K562 (cell line): ENCODE measurements around the gene DLX2. TPM values are rescaled to one million over a fixed set of nuclear protein-coding genes. Genes with fewer than 3 reads are reported as not detected.

Source experiments
- ARHGAP35 ChIP-seq: fragments of 450-650 bp; IDR thresholded peaks from 2 replicates; pipeline ENCODE4 v1.6.1; 2018; ENCODE audit not compliant: partially characterized antibody
- ASH1L ChIP-seq: fragments of 450-650 bp; IDR thresholded peaks from 2 replicates; pipeline ENCODE4 v1.6.1; 2018; ENCODE audit warnings: borderline replicate concordance, mild to moderate bottlenecking, low read depth; ENCODE audit not compliant: partially characterized antibody
- COPS2 ChIP-seq: fragments of 450-650 bp; conservative IDR thresholded peaks from 2 replicates; pipeline ENCODE4 v1.6.1; 2016; ENCODE audit warnings: mild to moderate bottlenecking, moderate library complexity
- ELF2 ChIP-seq: fragments of 250-450 bp; sonication (Bioruptor Pico); IDR thresholded peaks from 2 replicates; pipeline ENCODE4 v1.5.0; 2021; ENCODE audit warnings: mild to moderate bottlenecking
- ESRRA ChIP-seq: fragments of 450-650 bp; IDR thresholded peaks from 2 replicates; pipeline ENCODE4 v1.6.1; 2014; ENCODE audit warnings: low read depth, mild to moderate bottlenecking, moderate library complexity, borderline replicate concordance
- FOXA3 ChIP-seq, 2 experiments: fragments of 450-650 bp in 1 of 2; sonication (generic) in 1 of 2; formaldehyde crosslinking; IDR thresholded peaks in 1 of 2; conservative IDR thresholded peaks in 1 of 2; 2 replicates each; pipeline versions ENCODE4 v1.4.0 to v1.8.0; 2020 to 2022; ENCODE audit warnings: mild to moderate bottlenecking in 2 of 2, missing genetic modification reagents in 1 of 2
- FOXP4 ChIP-seq: sonication (generic); formaldehyde crosslinking; IDR thresholded peaks from 2 replicates; pipeline ENCODE4 v1.8.0; 2022; ENCODE audit warnings: mild to moderate bottlenecking, missing genetic modification reagents, borderline replicate concordance
- KDM2B ChIP-seq: fragments of 250-450 bp; sonication (Bioruptor Pico); IDR thresholded peaks from 2 replicates; pipeline ENCODE4 v1.8.0; 2021; ENCODE audit warnings: mild to moderate bottlenecking, moderate library complexity
- KDM4B ChIP-seq, 2 experiments: fragments of 450-650 bp in 1 of 2; sonication (generic) in 1 of 2; IDR thresholded peaks; 2 replicates each; pipeline ENCODE4 v1.6.1; 2016 to 2017; ENCODE audit warnings: borderline replicate concordance in 2 of 2, antibody characterized with exemption in 1 of 2, low read depth in 1 of 2, mild to moderate bottlenecking in 1 of 2
- MYC ChIP-seq, 2 experiments: fragments of 250-450 bp in 1 of 2; sonication (Bioruptor Pico) in 1 of 2; IDR thresholded peaks; 2 replicates each; pipeline versions ENCODE4 v1.5.1 to v1.6.1; 2012 to 2021; ENCODE audit warnings: low read depth in 2 of 2, borderline replicate concordance in 1 of 2, improper control_type of control experiment in 1 of 2, low read length in 1 of 2, mild to moderate bottlenecking in 1 of 2, moderate library complexity in 1 of 2
- MYNN ChIP-seq, 2 experiments: sonication (generic); formaldehyde crosslinking in 1 of 2; IDR thresholded peaks; 2 replicates each; pipeline versions ENCODE4 v1.5.0 to v1.6.1; 2016 to 2020; ENCODE audit warnings: antibody characterized with exemption in 1 of 2, missing genetic modification reagents in 1 of 2
- PCBP1 ChIP-seq: fragments of 200-400 bp; formaldehyde crosslinking; IDR thresholded peaks from 2 replicates; pipeline ENCODE4 v1.6.1; 2018; ENCODE audit warnings: mild to moderate bottlenecking, low read depth, low read length; ENCODE audit not compliant: poor library complexity, severe bottlenecking
- POLR3A ChIP-seq: IDR thresholded peaks from 2 replicates; pipeline ENCODE4 v1.6.1; 2011; ENCODE audit warnings: borderline replicate concordance, mild to moderate bottlenecking, moderate library complexity; ENCODE audit not compliant: insufficient read length, insufficient read depth; ENCODE audit errors: extremely low read depth
- PTBP1 ChIP-seq: fragments of 200-400 bp; formaldehyde crosslinking; IDR thresholded peaks from 2 replicates; pipeline ENCODE4 v1.6.1; 2017; ENCODE audit warnings: low read depth, low read length
- RAD21 ChIP-seq, 2 experiments: fragments of 250-450 bp in 1 of 2; fragments of 450-650 bp in 1 of 2; sonication (Bioruptor Pico) in 1 of 2; formaldehyde crosslinking in 1 of 2; IDR thresholded peaks in 1 of 2; conservative IDR thresholded peaks in 1 of 2; 2 replicates each; pipeline versions ENCODE4 v1.4.0 to v1.8.0; 2020 to 2022; ENCODE audit warnings: mild to moderate bottlenecking in 2 of 2, moderate library complexity in 1 of 2
- RBM39 ChIP-seq: fragments of 200-400 bp; formaldehyde crosslinking; optimal IDR thresholded peaks from 2 replicates; pipeline ENCODE3; 2018; ENCODE audit warnings: low read depth, low read length
- SPI1 ChIP-seq: IDR thresholded peaks from 2 replicates; pipeline ENCODE4 v1.6.1; 2011; ENCODE audit warnings: low read depth, low read length, control low read depth, borderline replicate concordance
- ZFX ChIP-seq: sonication (generic); formaldehyde crosslinking; IDR thresholded peaks from 2 replicates; pipeline ENCODE4 v1.8.0; 2022; ENCODE audit warnings: mild to moderate bottlenecking, missing genetic modification reagents, moderate library complexity
- ZNF253 ChIP-seq: fragments of 250-450 bp; sonication (Bioruptor Pico); conservative IDR thresholded peaks from 2 replicates; pipeline ENCODE4 v1.6.1; 2021; ENCODE audit warnings: mild to moderate bottlenecking
- ZNF766 ChIP-seq: fragments of 200-800 bp; sonication (Bioruptor generic); conservative IDR thresholded peaks from 2 replicates; pipeline ENCODE4 v1.6.1; 2016; ENCODE audit warnings: missing genetic modification characterization, missing compliant biosample characterization
- polyA plus RNA-seq, 8 experiments: library from polyadenylated mRNA; depleted of rRNA in 4 of 8; stranded (reverse) in 5 of 8; unstranded in 3 of 8; fragments of >200 nt; fragmentation: Nextera tagmentation in 2 of 8; fragmentation: Illumina TruSeq in 1 of 8; extraction: Ambion mirVana in 2 of 8; extraction: Trizol in 1 of 8; gene quantifications; 2 replicates each; pipeline versions ENCODE4 v1.2.1 to v1.2.3, GENCODE V29; 2011 to 2014; ENCODE audit warnings: inconsistent platforms in 1 of 8, missing spikeins in 1 of 8
- total RNA-seq, 7 experiments: library from RNA; depleted of rRNA in 6 of 7; stranded (reverse); fragments of >200 nt in 6 of 7; fragmentation: Illumina TruSeq in 2 of 7; extraction: Trizol in 2 of 7; gene quantifications; 2 replicates each; pipeline versions ENCODE4 v1.2.1 to v1.2.3, GENCODE V29; 2011 to 2021; ENCODE audit warnings: low replicate concordance in 1 of 7
- TF ChIP-seq, protein P1 (sequence below): fragments of 450-650 bp; formaldehyde crosslinking; IDR thresholded peaks from 2 replicates; pipeline ENCODE4 v1.4.0; 2022; ENCODE audit warnings: mild to moderate bottlenecking, moderate library complexity
- TF ChIP-seq, protein P2 (sequence below): fragments of 450-650 bp; formaldehyde crosslinking; IDR thresholded peaks from 2 replicates; pipeline ENCODE4 v1.4.0; 2022; ENCODE audit warnings: missing genetic modification characterization

Gene DLX2
- total and polyA plus RNA-seq, 9 of the 15 experiments (the other 6 are each of a cell fraction or from before 2014, with no cell fraction given): 0.14 to 4.3 (median 0.86) TPM

GRCh38 chr2:172084645-172085459, 17.8 kb downstream of the DLX2 start (continued):
- TF ChIP-seq ZNF766 (peak; percentile 20; the same call in 1 of the 2 replicates), MYC (IDR thresholded peaks at IDR 0.05; ENCODE audit: low read depth, low read length) (peak; percentile 81), MYC (CRISPR knock-in tag; IDR thresholded peaks at IDR 0.05; ENCODE audit: borderline replicate concordance, low read depth) (peak; percentile 87; the same call in 1 of the 2 replicates), POLR3A (no peak), KDM4B (IDR thresholded peaks at IDR 0.05; ENCODE audit: borderline replicate concordance in 2 of 2, low read depth in 1 of 2) (no peak; a peak in 1 of 4 replicates), COPS2 (no peak), ASH1L (no peak), ARHGAP35 (no peak), KDM2B (CRISPR knock-in tag) (peak; percentile 89), RAD21 (CRISPR knock-in tag; conservative IDR thresholded peaks at IDR 0.05 in 1 of 2, IDR thresholded peaks at IDR 0.05 in 1 of 2) (peak; percentile 5 to 14; a peak in 2 of 4 replicates), RBM39 (no peak), MYNN (IDR thresholded peaks at IDR 0.05) (peak; percentile 6; the same call in 1 of the 2 replicates), MYNN (CRISPR knock-in tag; IDR thresholded peaks at IDR 0.05) (no peak), ESRRA (0 out of 2 replicates have a peak, but pooled peaks have one; percentile 43), PCBP1 (peak; percentile 96), FOXP4 (CRISPR knock-in tag) (no peak), ELF2 (no peak), PTBP1 (no peak; the same call in 1 of the 2 replicates), ZNF253 (CRISPR knock-in tag) (no peak), SPI1 (peak; percentile 58; the same call in 1 of the 2 replicates), ZFX (peak; percentile 97), FOXA3 (CRISPR knock-in tag; conservative IDR thresholded peaks at IDR 0.05 in 1 of 2, IDR thresholded peaks at IDR 0.05 in 1 of 2) (peak in 1 of 2 experiments; percentile 45; a peak in 1 of 4 replicates)
- TF ChIP-seq, protein P1, sequence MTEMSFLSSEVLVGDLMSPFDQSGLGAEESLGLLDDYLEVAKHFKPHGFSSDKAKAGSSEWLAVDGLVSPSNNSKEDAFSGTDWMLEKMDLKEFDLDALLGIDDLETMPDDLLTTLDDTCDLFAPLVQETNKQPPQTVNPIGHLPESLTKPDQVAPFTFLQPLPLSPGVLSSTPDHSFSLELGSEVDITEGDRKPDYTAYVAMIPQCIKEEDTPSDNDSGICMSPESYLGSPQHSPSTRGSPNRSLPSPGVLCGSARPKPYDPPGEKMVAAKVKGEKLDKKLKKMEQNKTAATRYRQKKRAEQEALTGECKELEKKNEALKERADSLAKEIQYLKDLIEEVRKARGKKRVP (CRISPR knock-in tag): no peak
- TF ChIP-seq, protein P2, sequence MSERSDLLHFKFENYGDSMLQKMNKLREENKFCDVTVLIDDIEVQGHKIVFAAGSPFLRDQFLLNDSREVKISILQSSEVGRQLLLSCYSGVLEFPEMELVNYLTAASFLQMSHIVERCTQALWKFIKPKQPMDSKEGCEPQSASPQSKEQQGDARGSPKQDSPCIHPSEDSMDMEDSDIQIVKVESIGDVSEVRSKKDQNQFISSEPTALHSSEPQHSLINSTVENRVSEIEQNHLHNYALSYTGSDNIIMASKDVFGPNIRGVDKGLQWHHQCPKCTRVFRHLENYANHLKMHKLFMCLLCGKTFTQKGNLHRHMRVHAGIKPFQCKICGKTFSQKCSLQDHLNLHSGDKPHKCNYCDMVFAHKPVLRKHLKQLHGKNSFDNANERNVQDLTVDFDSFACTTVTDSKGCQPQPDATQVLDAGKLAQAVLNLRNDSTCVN (CRISPR knock-in tag): 0 out of 2 replicates have a peak, but pooled peaks have one; percentile 8
